Raji (cell line): Measurements from ENCODE around the gene SKAP1.

Experiments
- POLR2A ChIP-seq: IDR thresholded peaks from 2 replicates; pipeline ENCODE4 v1.6.1; 2011; ENCODE audit warnings: low read depth, low read length, control low read depth; ENCODE audit not compliant: insufficient read depth

SKAP1 gene

GRCh38 chr17:48459070-48459844 is 29.2 kb upstream of the SKAP1 start:
- TF ChIP-seq POLR2A = no peak

- TF ChIP-seq POLR2A = no peak
Observed at GRCh38 chr17:48457080-48457836, 27.2 kb upstream of the SKAP1 start.

GRCh38 chr17:48456589-48456988 is 26.6 kb upstream of the SKAP1 start:
- TF ChIP-seq POLR2A = no peak

GRCh38 chr17:48455791-48456190 is 25.8 kb upstream of the SKAP1 start:
- no peak for TF ChIP-seq POLR2A

DNA sequence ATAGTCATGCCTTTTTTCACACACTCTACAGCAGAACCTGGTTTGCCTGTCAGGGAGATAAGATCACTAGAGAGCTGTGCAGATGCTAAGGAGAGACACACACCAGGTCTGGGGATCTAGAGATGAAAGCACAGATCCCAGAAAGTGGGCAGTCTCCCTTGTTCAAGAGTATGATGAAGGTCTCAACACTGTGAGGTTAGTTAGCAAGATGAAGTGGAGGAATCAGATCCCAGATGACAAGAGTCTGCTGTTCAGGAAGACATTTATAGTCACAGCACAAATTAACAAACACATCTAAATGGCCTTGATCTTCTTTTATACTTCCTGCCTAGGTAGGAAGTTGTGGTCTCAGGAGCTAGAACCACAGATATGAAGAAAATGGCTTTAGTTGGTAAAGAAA is 23.4 kb upstream of the SKAP1 start:
- no peak for TF ChIP-seq POLR2A

GRCh38 chr17:48451489-48451888 is 21.5 kb upstream of the SKAP1 start:
- TF ChIP-seq POLR2A = no peak

GRCh38 chr17:48445248-48445620 is 15.2 kb upstream of the SKAP1 start:
- TF ChIP-seq POLR2A = no peak

DNA sequence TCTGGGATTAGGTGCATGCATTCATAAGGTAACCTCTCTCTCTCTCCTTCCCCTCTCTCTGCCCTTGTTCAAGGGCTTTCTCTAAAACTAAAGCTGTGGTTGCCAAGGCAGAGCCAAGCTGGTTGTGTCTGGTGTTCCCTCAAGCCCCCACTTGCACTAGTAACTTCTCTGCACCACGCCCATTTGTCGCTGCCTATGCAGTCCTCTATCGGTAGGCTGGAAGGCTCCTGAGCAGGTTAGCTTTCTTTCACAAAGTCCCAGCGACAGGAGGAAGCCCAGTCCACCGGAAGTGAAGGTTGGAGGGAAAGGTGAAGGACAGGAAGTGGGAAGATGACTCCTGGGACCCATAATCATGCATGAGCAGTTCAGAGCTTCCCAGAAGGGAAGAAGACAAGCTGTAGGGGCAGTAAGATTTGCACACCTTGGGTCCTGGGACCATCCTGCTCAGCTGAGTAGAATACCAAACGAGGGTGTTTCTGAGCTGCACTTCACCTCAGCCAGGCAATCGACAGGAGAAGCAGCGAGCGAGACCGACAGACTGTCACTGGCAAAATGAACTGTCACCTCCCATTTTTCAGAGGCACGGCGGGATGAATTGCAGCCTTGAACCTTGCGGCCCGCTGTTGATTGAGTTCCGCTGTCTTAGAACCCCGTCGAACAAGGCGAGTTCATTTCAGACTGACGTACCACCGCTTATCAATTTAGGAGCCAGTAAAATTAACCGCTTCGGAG is 14.7 kb upstream of the SKAP1 start:
- no peak for TF ChIP-seq POLR2A

DNA sequence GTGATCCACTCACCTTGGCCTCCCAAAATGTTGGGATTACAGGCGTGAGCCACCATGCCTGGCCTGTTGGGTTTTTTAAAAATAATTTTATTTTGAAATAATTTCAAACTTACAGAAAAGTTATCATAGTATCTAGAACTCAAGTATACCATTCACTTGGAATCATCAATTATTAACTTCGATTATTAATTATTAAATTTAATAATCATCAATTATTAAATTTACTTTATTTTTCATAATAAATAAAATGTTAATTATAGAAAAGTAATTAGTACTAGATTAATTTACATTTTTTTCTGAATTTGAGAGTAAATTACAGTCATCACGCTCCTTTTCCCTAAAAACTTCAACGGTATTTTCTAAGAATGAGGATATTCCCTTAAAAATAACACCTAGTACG is 13.7 kb upstream of the SKAP1 start:
- no peak for TF ChIP-seq POLR2A

DNA sequence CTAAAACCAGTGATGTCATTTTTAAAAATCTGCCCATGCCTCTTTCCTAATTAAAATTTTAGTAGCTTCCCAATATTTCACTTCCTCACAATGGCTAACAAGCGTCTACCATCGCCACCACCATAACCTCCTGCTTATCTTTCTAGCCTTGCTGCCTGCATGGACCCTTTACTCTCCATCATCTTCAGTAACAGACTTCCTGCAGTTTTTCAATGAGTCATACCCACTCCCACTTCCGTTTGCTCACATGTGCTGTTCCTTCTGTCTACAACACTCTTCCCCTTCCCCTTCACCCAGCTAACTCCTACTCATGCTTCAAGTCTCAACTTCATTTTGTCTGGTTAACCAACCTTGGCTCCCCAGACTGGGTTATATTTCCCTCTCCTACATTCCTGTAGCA is 12.8 kb upstream of the SKAP1 start:
- TF ChIP-seq POLR2A = no peak

DNA sequence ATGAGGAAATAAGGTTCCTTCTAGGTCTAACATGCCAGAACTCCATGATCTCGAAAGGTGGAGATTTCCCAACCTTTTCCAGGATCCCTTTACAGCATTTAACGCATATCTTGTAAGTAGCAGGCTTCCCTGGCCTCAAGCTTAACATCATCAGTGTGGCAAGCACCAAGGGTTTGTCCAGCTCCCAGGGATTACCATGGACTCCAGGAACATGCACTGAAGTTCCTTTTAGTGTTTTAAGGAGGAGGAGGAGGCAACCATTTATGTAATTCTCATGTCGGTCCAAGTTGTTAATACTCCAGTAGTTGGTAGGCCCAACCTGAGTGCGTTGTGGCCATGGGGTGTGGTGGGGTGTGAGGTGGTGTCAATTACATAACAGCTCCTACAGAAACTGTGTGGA is 11.8 kb upstream of the SKAP1 start:
- no peak for TF ChIP-seq POLR2A

GRCh38 chr17:48441231-48441711 is 11.3 kb upstream of the SKAP1 start:
- TF ChIP-seq POLR2A = no peak

GRCh38 chr17:48440669-48441068 is 10.7 kb upstream of the SKAP1 start:
- TF ChIP-seq POLR2A = no peak

- no peak for TF ChIP-seq POLR2A
Observed at GRCh38 chr17:48439875-48440505, 10.0 kb upstream of the SKAP1 start.
